HG03520 (cell line): Measurements from ENCODE around the gene PPP2R2C.

ENCODE experiments used
- ATAC-seq: cut with Tn5 transposase; IDR thresholded peaks from one replicate; pipeline ENCODE4 v1.9.1; 2021; ENCODE audit warnings: mild to moderate bottlenecking, moderate library complexity; ENCODE audit not compliant: unreplicated experiment

Gene PPP2R2C

GRCh38 chr4:6449746-6450369 lies 22.6 kb downstream of the PPP2R2C start:
- no peak for ATAC-seq

DNA sequence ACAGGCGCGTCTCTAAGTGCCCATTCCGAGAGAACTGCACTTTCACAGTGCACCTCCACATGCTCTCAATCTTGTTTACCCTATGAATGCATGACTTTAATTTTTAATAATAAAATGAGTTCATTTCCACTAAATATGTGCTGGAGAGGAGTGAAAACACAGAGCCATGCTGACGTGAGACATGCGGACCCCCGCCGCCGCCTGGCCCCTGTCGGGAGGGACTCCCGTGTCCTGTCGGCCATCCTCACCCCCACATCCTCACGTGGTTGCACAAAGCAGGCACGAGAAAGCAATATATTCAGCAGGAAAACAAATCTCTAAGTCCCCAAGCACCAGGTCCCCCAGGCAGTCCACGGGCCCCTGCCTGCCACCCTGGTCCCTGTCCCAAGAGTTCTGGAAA lies 23.1 kb downstream of the PPP2R2C start:
- ATAC-seq = no peak

- ATAC-seq = no peak
These were observed 23.8 kb downstream of the PPP2R2C start for GRCh38 chr4:6448476-6449170.

GRCh38 chr4:6447672-6448171 lies 24.7 kb downstream of the PPP2R2C start:
- no peak for ATAC-seq

DNA sequence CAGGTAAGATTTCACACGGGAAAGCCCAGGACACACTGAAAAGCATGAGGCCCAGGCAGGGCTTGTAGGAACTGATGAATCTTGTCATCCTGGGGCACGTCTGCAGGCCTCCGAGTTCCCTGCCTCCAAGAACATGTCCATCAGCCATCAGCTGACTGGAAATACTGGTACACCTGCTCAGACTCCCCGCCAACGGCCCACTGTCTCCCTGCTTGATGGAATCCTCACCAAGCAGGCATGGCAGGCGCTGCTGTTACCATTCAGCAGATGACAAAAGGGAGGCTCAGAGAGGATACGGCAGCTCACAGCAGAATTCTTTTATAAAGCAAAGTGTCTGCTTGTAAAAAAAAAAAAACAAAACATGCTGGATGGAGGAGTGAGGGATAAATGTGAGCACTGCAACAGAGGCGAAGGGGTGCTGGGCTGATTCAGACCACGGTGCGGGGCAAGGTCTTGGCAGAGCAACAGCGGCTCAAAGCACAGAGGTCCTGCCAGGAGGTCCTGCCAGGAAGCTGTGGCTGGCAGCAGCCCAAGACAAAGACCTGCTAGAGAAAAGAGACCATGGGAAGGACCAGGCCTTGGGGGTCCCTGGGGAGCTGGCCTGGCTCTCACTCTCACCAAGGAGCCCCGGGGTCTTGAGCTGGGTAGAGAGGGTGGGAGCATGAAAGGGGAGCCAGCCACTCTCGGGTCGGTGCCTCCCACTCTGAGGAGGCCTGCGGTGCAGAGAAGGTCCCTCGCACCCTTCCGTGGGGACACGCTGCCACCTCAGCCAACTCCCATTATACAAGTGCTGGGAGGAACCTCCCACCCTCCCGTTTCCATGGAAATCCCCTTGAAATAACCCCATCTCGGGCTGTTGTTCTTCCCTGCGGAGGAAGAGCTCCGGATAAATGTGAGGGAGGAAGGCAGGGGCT lies 25.6 kb downstream of the PPP2R2C start:
- ATAC-seq = no peak

DNA sequence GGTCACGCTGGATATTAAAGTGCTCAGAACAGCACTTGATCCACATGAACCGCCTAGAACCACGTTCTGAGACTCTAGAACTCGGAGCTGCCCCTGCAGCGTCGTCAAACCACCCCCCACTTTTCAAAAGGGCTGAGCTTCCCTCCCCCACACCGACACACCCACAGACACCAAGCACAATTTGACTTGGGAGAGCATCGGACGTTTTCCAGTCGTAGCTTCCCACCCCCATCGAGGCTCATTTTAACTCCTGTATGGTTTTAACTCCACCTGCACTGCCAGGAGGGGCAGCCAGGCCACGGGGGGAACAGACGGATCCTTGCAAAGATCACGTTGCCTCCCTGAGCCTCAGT lies 26.3 kb downstream of the PPP2R2C start:
- ATAC-seq = no peak

DNA sequence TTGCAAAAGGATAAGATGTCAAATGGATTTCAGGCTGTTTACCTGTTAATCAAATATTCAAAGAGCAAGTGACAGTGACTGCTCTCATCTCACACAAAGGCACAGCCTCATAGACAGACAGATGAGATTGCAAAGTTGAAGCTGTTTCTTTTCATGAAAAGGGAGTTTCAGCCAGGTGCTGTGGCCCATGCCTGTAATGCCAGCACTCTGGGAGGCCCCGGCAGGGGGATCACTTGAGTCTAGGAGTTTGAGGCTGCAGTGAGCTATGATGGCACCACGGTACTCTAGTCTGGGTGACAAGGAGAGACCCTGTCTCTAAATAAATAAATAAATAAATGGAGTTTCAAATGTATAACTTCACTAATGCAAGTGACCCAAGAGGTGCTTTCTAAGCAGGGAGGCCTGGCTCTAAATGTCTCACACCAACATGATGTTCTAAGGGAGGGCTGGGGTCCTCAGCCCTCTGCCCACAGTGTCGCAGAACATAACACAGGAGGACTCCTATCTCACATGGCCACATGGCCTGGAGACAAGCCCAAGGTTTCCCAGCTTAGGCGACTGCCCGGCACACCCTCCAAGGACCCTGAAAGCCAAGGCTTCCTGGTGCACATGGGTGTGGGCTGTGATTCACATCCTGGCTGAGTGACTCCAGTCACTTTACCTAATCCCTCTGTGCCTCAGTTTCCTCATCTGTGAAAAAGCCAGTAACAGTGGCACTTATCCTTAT lies 26.8 kb downstream of the PPP2R2C start:
- no peak for ATAC-seq

- ATAC-seq = no peak
These were observed 27.8 kb downstream of the PPP2R2C start for GRCh38 chr4:6444582-6444981.

DNA sequence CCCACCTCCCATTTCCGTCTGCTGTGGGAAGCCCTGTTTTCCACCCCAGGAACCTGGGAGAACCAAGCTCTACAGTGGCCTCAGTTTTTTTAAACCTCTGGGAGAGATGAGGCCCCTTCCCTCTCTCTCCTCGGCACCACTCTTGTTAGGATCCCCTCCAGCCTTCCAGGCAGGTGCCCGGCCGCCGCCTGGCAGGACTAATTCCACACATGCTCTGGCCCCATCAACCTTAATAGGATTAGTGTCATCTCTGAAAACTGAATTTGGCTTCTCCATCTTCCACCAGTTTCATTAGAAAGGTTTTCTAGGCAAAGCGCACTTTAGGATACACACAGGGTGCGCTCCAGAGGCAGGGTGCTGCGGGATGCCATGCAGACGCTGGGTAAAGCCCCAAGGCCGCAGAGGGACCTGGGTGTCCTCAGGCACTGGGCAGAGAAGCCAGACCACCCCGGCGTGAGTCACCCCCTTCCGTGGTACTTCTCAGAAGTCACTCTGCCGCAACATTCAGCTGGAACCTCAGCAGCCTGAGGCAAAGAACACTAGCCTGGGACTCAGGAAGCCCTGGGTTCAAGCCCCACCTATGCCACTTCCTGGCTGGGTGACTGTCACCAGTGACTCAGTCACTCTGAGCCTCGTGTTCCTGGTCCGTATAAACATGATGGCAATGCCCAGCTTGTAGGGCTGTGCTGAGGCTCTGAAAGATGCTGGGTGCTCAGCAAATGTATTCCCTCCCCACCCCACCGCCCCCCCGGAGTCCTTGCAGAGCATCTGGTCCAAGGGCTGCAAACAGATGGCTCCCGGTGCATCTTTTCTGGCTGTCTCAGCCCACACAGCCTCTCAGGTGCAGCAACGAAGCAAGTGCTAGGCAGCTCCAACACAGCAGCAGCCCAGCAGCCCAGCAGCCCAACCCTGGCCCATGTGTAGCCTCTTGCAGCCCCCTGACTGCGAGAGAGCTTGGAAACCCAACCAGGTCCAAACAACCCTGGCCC lies 29.1 kb downstream of the PPP2R2C start:
- no peak for ATAC-seq

- no peak for ATAC-seq
These were observed 29.9 kb downstream of the PPP2R2C start for GRCh38 chr4:6442555-6442954.

DNA sequence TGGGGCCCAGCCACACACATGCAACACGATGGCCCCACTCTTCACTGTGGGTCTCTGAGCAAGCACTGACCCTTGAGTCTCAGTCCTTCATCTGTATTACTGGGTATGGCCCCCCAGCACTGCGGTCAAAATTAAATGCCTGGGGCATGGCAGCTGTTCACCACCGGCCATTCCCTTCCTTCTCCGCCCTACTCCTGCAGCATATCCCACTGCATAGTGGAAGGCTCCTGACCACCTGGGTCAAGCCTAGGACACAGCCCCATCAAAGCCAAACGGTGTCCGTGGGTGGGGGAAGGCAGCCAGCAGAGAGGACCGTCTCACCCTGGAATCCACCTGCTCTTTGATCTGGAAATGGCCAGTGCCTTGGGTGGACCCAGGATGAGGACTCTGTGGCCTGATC lies 30.7 kb downstream of the PPP2R2C start:
- no peak for ATAC-seq

- ATAC-seq = no peak
These were observed 31.2 kb downstream of the PPP2R2C start for GRCh38 chr4:6441202-6441582.

GRCh38 chr4:6440506-6441201 lies 31.8 kb downstream of the PPP2R2C start:
- ATAC-seq = no peak

GRCh38 chr4:6439120-6439762 lies 33.2 kb downstream of the PPP2R2C start:
- no peak for ATAC-seq

- no peak for ATAC-seq
These were observed 34.6 kb downstream of the PPP2R2C start for GRCh38 chr4:6437826-6438238.

GRCh38 chr4:6435010-6435409 lies 37.4 kb downstream of the PPP2R2C start:
- ATAC-seq = no peak

GRCh38 chr4:6430927-6431326 lies 41.5 kb downstream of the PPP2R2C start:
- no peak for ATAC-seq

DNA sequence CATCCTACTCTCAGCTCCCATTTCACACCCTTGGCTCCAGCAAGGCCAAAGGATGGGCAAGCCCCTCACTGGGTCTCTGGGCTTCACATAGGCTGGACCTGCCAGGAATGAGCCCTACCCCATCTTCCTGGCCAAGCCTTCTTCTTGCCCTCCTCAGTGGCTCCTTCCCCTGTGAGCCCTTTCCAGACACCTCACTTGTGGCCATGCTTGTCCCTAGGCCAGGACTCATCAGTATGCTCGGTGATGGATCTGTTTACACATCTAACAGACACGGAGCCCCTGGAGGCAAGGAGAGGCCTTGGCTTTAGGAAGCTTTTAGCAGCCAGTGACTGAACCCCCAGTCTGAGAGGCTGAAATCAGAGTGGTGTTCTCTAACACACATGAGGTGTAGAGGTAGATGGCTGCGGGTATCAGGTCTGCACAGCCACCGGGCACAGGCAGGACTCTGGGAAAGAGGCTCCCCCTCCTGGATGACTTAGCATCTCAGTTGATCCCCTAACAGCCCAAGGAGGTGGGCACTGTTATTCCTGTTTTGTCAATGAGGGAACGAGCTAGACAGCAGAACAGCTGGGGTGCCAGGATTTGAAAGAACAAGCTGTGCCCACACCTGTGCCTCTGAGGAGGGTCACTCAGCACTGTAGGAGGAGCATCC lies 44.8 kb downstream of the PPP2R2C start:
- no peak for ATAC-seq
